GM15510 (cell line): ENCODE measurements around the gene SMYD2.

Experiments used
- POLR2A ChIP-seq: IDR thresholded peaks from 3 replicates; pipeline ENCODE4 v1.6.1; 2011; ENCODE audit warnings: borderline replicate concordance; ENCODE audit not compliant: insufficient read length; ENCODE audit errors: extremely low read depth

SMYD2 gene

GRCh38 chr1:214329470-214330220, 48.7 kb downstream of the SMYD2 start:
- no peak for TF ChIP-seq POLR2A

DNA sequence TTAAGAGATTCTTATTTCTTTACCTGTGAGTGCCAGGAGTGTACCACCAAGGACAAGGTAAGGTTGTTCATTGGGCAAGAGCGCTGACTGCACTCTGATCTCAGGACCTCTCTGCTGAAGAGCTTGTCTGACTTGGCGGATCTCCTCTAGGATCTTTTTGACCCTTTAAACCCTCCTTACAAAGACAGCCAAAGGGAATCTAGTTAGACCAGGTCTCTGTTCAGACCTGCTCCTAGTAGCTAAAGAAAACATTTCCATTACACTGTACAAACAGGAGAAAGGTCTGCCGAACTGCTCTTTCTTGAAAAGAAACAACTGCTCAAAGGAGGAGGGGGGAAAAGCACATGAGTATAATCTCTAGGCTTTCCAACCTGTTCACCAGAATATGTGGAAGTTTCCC, 49.3 kb downstream of the SMYD2 start:
- no peak for TF ChIP-seq POLR2A

- TF ChIP-seq POLR2A, result no peak
Observed at GRCh38 chr1:214330715-214331114, 49.8 kb downstream of the SMYD2 start.

DNA sequence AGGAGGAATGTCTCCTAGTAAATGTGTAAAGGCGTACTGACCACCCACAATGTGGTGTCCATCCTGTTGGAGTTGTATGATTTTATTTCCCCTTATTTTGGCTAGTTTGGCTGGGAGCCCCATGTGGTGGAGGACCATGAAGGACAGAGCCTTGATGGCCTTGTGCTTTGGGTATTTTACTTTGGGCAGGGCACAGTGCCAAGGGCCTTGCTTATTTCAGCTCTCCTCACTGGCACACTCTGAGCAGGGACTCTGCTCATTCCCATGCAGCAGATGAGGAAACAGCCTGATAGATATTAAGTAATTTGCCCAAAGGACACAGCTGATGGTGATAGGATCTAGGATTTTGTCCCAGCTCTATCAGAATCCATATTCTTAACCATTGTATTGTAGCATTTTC, 50.2 kb downstream of the SMYD2 start:
- no peak for TF ChIP-seq POLR2A

DNA sequence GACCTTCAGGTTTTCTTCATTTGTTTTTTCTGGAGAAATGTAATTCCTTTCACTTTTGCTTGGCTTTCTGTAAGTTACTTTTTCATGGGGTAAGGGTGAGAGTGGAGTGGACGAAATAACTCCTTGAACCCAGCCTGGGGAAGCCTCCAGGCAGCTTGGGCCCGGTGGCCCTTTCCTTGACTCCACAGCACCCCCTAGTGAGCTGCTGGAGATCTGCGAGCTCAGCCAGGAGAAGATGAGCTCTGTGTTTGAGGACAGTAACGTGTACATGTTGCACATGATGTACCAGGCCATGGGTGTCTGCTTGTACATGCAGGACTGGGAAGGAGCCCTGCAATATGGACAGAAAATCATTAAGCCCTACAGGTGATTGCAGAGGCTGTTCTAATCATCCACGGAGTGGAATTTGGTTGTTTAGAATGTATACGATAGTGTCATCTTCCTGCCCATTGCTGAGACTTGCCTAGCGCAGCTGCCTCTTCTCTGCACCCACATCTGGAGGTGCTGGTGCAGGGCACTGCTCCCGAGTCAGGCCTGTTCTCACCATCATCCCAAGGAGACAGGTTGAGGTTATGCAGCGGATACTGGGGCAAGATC, 51.0 kb downstream of the SMYD2 start:
- no peak for TF ChIP-seq POLR2A

- no peak for TF ChIP-seq POLR2A
Observed at GRCh38 chr1:214332946-214333798, 52.2 kb downstream of the SMYD2 start.

- TF ChIP-seq POLR2A, result no peak
Observed at GRCh38 chr1:214335567-214335966, 54.6 kb downstream of the SMYD2 start.

DNA sequence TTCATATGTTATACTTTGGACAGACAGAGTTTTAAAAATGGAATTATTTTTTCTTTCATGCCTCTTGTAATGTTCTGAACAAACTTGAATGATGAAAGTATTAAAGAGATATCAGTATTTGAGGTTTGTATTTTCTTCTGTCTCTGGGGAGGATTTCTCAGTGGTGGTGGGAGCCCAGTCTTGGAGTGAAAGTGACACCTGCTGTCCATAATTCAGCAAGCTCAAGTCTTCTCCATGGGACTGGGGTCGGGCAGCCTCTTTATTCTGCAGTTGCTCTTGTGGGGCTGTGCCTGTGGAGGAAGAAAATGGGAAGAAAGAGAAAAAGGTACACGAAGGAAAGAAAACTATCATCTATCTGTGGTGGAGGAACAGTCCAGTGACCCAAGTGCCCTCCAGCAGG, 56.1 kb downstream of the SMYD2 start:
- no peak for TF ChIP-seq POLR2A

- TF ChIP-seq POLR2A, result no peak
Observed at GRCh38 chr1:214337511-214337910, 56.6 kb downstream of the SMYD2 start.

- no peak for TF ChIP-seq POLR2A
Observed at GRCh38 chr1:214338212-214338611, 57.3 kb downstream of the SMYD2 start.

GRCh38 chr1:214341459-214341858, 60.5 kb downstream of the SMYD2 start:
- TF ChIP-seq POLR2A, result no peak

DNA sequence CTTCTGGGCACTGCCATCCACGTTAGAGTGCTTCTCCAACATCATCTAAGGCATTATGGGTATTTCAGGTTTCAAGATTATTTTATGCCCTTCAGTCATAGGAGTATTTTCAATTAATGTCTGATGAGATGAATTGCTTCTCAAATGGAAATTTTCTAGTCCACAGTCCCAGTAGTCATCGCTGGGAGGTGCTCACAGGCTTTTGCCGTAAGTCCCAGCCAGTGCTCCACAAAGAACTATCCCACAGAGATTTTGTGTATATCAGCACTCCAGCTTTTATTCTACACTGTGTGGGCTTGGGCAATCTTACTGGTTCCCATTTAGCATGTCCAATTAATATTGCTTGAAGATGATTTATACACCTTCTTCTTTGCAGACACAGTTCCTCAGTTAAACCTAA, 61.0 kb downstream of the SMYD2 start:
- no peak for TF ChIP-seq POLR2A

- no peak for TF ChIP-seq POLR2A
Observed at GRCh38 chr1:214342525-214342924, 61.6 kb downstream of the SMYD2 start.

DNA sequence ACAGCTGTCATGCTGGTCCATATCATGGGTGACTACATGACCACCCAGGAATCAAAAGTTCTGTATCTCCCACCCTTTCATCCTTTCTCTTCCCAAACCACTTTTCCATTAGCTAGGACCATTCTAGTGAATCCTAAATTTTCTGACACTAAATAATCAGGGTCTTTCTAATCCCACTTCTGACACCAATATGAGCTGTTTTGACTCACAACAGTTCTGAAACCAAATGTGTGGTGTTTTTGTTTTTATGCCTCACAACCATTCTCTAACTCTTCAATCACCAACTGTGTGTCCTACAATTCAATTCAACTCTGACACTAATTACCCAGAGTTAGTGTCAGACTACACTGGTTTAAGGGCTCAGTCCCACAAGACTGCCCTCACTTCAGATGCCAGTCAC, 63.9 kb downstream of the SMYD2 start:
- no peak for TF ChIP-seq POLR2A

GRCh38 chr1:214349008-214349407, 68.0 kb downstream of the SMYD2 start:
- no peak for TF ChIP-seq POLR2A
